ENCODE data around the gene PC.
A peak's percentile ranks its signal among the peaks of the same experiment; 100 is the strongest.

Gene PC

DNA sequence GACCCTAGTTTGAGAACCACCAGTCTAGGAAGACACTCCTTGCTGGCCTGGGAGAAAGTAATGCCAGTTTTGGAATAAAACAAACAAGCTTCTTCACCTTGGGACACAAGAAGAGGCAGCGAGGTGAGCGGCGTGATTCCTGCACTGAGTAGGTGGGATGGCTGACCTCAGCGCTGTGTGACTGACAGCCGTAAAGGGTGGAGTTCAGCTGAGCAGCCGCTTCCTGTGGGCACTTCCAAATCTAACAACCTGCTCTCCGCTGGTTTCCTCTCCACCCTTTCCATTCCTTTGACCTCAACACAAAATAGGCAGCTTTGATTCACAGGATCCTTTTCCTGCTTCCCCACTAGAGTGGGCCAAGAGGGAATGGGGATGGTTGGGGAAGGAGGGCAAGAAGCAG lies 45.8 kb downstream of the PC start:
- no peak for DNase-seq (ENCODE audit: low read depth)

DNA sequence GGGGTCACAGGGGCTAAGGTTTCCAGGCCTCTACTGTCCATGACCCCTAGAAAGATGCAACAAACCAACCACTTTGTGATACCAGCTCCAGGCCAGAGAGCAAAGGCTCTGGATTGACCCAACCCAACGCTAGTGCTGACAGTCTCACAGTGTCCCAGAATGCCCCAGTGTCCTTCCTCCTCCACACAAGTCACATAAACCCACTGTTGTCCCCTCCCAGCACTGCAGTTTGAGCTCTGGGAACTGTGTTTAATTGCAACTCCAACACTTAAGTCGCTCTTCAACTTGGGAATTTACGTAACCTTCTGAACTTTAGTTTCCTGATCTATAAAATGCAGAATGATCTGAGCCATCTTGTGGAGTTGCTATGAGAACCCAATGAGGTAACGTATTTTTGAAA lies 47.5 kb downstream of the PC start:
- no peak for DNase-seq (ENCODE audit: low read depth)

DNA sequence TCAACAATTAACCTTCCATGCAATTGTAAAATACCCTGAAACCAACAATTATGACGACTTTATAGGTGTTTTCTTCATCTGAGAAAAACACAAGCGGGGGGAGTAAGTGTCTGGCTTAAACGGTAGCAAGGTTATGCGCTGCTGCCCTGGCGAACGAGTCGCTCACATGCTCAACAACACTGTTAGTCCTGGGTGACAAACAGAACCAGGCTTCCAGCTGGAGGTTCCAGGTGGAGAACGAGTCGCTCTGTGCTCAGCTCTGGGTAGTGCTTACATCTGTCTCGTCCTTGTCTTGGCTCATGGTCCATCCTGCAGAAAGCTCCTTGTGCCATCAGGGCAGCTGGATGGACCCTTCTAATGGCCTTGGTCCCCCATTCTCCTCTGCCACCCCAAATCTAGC lies 48.2 kb downstream of the PC start:
- no peak for DNase-seq (ENCODE audit: low read depth)

DNA sequence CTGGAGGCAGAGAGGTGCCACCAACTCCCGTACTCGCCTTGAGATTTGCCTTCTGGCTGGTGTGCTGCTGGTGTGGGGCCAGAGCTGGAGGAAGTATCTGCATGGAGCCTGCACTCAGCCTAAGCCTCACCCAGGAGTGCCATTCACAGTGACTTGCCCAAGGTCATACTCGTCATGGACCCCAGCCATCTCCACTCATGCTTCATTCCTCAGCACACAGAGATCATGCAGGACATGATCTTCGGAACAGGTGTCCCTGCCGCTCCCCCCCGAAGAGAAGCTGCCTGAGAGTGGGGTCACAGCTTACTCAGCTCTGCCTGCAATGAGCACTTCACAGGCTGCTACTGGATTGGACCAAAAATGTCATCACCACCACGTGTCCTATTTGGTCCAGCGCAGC lies 49.0 kb downstream of the PC start:
- DNase-seq (ENCODE audit: low read depth): no peak

DNA sequence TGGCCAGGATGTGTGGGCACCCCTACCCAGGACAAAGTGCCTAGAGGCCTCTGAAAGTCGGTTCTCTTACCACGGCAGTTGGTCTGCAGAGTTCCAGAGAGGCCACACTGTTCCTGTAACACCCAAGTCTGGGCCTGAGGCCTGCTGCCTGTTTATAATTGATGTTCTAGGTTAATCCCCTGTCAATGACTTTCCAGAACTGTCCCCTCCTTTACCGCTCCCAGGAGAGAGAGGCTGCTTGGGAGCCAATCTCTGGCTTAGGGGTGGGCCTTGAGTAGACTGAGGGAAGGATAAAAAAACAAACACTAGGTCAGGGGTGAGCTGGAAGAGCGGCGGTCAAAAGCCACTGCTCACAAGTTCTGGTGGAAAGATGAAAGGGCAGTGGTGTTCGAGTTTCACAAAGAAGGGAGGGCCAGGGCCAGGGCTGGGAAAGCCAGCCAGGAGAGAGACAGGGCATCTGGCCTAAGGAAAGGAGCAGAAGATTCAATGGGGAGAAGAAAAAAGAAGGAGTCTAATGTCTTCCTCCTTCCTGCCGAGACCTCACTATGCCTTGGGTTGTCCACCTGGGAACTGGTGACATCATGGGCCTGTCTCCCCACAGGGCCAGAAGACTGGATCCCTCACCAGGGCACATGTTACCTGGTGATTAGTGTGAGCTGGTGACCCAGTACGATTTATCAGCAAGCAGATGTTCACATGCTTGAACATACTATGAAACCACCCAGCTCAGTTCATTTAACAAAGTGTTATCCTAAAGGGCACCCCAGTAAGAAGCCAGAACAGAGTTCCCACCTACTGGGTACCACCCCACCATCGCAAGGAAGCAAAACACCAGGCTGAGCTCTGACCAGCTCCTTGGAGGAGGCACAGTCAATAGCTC lies 50.2 kb downstream of the PC start:
- no peak for DNase-seq (ENCODE audit: low read depth)

DNA sequence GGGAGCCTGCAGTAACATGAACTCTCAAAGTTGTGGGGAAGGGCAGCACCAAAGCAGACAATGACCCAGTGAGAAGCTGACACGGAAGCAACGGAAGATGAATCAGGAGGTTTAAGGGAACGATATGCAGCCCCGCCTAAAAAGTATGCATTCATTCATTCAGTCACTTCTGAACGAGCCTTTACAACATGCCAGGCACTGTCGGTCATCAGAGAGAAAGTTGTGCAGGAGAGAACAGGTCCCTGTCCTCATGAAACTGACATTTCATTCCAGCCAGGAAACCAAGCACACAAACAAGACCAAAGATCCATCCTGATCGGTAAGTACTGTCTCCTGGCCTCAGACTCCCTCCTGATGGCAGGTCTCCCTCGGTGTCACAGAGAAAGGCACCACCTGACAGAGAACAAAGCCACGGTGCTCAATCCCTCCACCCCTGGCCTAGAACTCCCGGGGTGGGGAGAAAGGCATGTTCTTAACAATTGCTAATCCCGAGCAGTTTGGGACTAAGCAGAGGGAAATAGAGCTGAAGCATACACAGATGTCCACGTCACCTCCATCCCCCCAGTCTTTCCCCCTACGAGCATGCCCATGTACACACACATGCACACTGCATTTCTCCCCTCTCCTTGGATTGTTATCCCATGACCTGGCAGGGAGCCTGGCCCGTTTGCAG lies 52.0 kb downstream of the PC start:
- no peak for DNase-seq (ENCODE audit: low read depth)

DNA sequence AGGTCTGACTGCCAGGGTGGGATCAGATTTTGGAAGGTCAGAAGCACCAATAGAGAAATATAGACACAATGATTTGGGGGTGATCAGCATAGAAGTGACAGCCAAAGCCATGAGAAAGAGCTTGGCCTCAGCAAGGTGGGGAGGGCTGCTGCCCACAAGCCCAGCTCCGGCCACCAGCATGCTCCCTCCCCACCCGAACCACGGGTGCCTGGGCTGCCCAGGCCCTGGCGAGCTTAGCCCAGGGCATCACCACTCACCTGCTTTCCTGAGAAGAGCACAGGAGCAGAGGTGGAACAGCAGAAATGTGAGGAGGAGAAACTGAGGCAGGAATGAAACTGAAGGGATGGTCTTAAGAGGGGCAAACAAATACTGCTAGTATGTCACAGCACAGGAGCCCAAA lies 52.6 kb downstream of the PC start:
- DNase-seq (ENCODE audit: low read depth): no peak

DNA sequence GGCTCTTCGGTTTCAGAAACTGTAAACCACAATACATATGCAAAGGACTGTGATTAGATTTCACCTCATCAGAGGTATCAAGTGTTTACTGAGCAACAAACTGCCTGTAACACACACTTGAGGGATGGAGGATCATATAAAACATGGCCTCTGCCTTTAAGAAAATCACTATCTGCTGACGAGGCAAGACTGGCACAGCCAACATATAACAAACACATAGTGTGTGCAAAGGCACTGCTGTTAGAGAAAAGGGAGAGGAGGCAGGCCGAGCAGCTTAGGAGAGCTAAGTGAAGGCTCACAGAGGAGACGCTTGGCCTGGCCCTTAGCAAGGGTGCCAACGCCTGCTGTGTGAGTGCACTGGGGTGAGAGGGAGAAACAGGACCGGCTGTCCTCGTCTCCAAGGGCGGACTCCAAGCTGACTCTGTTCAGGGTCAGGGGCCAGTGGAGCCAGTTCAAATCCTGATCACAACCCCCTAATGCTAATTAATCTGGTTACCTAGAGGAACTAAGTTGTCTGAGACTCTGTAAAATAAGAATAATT lies 53.1 kb downstream of the PC start:
- DNase-seq (ENCODE audit: low read depth): no peak

DNA sequence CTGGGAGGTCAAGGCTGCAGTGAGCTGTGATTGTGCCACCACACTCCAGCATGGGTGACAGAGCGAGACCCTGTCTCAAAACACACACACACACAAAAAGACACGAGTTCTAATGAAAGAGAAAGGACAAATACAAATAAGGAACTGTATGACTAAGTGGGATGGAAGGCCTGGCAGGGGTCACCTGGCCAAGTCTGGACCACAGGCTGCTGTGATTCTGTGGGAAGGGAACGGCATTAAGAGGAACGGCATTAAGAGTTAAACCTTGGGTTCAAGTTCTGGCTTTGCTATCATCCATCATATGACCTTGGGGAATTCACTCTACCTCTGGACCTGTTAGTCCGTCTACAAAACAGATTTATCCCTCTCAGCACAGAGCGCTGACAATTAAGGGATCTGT lies 53.6 kb downstream of the PC start:
- no peak for DNase-seq (ENCODE audit: low read depth)

DNA sequence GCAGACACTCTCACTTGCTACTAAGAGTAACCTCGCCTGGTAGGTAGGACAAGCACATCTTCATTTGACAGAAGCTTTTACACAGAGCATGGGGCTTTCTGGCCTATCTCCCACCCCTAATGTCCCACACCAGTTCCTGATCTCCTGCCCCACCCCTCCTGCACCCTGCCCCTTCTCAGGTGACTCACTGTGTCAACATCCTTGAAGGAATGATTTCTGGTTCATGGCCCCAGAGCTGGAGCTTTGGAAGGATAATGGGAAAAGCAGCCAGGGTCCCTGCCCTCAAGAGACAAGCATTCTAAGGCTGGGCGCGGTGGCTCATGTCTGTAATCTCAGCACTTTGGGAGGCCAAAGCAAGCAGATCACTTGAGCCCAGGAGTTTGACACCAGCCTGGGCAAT lies 54.1 kb downstream of the PC start:
- DNase-seq (ENCODE audit: low read depth): no peak

DNA sequence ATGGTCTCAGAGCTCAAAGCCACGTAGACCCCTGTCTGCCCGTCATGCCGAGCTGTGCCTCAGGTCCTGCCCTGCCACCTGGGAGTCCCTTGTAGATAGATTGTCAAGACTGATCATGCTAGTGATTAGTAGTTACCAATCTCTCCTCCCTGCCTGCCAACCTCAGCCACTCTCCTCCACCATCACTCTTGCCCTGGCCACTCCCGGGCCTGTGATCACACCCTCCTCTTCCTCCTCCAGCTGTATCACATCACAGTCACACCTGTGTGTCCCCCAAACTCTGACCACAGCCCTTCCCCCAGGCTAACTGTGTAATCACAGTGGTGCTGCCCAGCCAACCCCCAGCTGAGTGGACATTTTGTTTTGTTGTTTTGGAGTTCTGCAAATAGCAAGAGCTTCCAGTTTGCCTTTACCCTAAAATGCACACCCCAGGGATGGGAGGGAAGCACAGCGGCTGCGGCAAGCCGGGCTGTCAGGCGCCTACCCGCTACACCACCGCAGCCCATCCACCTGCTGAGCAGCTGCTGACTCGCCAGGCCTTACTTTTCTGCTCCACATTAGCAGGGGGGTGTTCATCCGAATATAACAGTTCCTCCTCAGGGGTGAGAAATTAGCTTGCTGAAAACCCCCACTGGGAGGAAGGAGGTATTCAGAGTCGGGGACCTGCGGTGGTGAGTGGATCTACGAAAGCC lies 55.6 kb downstream of the PC start:
- DNase-seq (ENCODE audit: low read depth): no peak

DNA sequence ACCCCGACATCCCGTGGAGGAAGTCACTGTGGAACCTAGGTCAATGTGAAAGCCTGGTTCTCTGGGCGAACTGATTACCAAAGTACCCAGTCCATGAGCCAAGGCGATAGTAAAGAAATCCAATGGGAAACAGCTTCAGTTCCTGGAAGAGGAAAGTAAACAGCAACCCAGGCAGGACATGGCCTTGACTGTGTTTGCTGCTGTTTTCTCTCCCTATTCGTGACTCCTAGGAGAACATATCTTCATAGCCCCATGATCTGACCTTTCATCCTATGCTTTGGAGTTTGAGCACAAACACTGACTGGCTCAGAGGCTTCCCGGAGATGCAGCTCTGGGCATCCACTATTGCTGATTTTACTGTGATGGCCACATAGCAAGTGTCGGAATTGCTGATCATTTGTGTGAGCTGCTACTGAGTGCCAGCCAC lies 56.2 kb downstream of the PC start:
- no peak for DNase-seq (ENCODE audit: low read depth)

DNA sequence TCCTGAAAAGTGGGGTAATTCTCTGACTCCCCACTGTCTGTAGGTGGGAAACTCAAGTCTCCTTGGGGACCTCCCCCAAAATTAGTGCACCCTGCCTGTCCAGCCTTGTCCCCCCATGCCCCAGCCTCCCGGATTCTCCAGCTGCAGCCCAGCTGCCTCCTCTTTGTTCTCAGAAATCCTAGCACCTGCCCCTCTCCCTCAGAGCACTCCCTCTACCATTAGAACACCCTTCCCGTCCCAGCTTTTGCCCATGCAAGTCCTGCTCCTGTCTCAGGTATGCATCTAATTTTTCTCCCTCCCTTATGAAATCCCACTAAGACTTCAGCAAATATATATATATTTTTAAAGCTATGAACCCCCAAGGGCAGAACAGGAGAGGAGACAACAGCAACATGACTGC lies 64.0 kb downstream of the PC start:
- DNase-seq (ENCODE audit: low read depth): no peak

DNA sequence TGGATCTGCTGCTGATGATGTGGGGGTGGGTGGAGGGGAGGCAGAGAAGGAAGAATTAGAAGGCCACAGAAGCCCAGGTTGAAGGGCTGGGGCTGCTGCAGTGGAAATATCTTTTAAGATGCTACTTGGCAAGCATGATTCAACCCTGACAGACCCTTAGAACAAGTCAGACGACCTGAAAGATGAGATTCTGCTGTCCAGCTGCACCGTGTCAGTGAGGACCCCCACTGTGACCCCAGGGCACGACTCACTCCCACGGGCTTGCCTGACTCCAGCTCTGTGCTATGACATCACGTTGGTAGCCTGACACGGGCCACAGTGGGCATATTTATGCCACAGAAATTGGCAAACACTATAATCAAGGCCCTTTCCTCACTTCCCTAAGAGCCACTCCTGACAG lies 65.3 kb downstream of the PC start:
- DNase-seq (ENCODE audit: low read depth): no peak

DNA sequence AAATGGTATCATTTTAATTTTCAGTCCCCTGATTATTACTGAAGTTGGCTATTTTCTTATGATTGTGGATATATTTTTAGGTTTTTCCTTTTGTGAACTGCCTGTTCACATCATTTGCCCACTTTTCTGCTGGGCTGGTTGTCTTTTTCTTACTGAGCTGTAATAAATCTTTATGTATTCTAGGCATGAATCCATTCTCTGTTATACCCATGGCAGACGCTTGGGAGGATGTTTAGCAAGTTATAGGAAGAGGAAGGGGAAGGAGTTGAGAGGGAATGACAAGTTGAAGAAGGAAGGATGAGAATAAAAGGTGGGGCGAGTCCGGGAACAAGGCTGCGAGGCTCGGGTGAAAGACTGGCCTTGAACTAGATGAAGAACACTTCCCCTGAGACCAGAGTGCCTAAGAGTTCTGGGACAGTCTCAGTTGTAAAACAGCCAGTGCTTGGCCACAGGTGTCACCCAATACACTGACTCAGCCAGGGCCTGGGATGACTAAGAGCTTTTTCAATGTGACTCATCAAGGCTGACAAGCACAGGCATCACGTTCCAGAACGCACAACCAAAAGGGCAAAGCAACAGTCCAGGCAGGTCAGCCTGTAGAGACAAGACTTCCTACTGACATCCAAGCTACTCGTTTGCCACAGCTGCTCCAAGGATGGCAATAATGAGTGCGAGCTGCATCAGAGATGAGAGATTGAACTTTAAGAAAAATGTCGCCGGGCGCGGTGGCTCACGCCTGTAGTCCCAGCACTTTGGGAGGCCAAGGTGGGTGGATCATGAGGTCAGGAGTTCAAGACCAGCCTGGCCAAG lies 66.1 kb downstream of the PC start:
- DNase-seq (ENCODE audit: low read depth): peak; percentile 20

DNA sequence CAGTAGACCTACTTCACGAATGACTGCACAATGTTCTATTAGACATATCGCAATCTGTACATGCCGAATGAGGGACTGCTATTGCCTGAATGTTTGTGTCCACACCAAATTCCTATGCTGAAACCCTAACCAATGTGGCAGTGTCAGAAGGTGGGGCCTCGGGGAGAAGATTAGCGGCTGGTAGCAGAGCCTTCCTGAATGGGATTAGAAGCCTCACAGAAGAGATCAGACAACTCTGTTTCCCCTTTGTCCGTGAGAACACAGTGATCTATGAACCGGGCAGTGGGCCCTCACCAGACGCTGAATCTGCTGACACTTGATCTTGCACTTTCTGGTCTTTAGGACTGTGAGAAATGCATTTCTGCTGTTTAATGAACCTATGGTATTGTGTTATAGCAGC lies 68.2 kb downstream of the PC start:
- no peak for DNase-seq (ENCODE audit: low read depth)

DNA sequence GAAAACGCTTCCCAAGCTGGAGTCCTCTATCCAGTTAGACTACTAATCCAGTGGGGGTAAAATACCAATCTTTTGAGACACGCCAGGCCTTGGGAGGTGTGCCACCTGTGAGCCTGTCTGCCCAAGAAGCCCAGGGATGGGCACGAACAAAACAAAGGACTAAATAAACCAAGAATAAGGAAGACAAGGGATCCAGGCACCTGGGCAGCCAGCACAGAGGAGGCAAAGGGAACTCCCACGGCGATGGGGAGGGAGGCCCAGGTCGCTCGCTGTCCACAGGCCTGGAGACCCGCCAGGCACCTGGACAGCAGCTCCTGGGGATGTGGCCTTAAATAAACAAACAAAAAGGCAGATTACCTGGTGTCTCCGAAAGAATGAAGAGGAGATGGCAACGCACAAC lies 69.9 kb downstream of the PC start:
- no peak for DNase-seq (ENCODE audit: low read depth)

DNA sequence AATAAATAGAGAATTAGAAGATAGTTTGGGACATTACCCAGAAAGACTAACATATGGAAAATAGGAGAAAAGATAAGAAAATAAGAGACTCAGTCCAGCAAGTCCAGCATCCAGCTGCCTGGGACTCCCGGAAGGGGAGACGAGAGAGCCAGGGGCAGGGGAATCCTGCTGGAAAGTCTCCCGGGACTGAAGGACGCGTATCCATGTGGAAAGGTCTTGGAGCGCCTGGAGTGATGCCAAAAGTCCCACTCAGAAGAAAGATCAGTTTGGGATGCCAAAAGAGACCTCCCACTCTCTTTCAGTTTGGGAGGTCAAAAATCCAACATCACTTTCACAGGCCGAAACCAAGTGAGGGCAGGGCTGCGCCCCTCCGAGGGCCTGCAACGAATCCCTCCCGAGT lies 70.7 kb downstream of the PC start:
- no peak for DNase-seq (ENCODE audit: low read depth)

DNA sequence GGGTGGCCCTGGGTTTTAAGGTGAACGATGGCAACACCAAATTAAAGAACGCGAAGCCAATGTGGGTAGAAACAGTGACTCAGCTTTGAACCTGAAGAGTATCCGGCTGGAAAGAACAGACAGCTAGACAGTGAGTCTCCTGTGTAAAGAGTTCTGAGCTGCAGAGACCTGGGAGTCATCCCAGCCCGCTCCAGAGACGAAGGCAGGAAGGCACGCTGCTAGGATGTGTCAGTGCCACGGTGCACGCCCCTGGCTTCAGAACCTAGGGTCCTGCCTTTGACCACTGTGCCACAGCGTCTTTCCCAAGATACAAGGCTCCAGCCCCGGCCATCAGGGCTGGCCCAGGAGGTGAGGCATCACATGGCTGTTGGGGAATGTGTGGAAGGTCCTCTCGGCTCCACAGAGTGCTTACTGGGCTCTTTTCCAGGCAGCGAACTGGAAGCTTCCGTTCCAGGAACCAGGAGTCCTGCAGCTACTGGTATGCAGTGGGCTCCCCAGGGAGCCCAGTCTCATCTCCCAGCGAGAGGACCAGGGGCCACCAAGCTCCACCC lies 71.4 kb downstream of the PC start:
- no peak for DNase-seq (ENCODE audit: low read depth)

DNA sequence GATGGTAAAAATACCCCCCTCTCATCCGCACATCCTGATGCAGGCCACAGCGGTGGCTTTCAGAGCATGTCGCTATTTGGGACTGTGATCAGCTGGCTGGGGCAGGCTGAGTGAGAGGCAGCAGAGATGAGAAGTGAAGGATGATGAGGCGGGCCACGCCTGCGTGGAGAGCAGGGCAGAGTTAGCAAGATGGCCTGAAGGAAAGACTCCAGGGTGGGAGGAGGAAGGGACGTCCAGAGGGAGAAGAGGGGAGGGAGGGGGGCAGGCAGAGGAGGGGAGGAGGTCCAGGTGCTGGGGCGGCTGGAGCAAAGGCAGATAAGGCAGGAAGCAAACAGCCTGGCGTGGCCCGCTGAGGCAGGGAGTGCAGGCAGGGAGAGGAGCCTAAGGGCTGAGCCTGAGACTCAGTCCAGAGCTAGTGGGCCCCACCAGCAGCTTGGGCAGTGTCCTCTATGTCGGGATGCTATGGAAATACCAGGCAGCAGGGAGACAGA lies 72.2 kb downstream of the PC start:
- no peak for DNase-seq (ENCODE audit: low read depth)

DNA sequence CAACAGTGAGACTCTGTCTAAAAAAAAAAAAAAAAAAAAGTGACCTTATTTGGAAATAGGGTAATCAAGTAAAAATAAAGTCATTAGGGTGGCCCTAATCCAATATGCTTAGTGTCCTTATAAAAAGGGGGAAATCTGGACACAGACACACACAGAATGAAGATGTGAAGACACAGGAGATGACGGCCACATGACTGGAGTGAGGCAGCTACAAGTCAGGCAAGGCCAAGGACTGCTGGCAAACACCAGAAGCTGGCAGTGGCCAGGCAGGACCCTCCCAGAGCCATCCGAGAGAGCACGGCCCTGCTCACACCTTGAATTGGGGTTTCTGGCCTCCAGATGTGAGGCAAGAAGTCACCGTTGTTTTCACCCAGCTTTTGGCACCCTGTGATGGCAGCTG lies 72.7 kb downstream of the PC start:
- DNase-seq (ENCODE audit: low read depth): no peak

DNA sequence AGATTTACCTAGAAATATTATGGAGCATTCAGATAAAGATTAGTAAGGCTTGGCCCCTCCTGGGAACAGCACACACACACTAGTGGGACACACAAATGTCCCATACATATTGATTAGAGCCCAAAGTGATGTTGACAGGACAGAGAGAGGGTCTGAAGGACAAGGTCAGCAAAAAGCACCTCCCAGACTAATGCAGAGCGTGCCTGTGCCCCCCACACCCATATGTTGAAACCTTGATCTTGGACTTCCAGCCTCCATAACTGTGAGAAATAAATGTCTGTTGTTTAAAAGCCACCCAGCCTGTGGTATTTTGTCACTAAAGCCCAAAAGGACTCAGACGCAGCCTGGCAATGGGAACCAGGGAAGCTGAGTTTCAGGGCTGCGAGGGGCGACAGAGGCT lies 73.7 kb downstream of the PC start:
- no peak for DNase-seq (ENCODE audit: low read depth)

Measured in stimulated activated CD8-positive, alpha-beta memory T cell treated with anti-CD3 and anti-CD28 coated beads, Interleukin-7, amount 100 ng/mL, for 24 hours (primary cell).